OCI-LY3 (cell line): ENCODE results near the gene C10orf95.

Experiments used
- H2AFZ ChIP-seq: fragments of 200-600, 300-600 bp; shearing (Covaris generic); 2 replicates; pipeline ENCODE4 v1.6.0; 2014; ENCODE audit warnings: antibody characterized with exemption, low read depth, low read length
- H3K27ac ChIP-seq: fragments of 200-600, 300-600 bp; sonication (generic); 2 replicates; pipeline ENCODE4 v1.5.1; 2014; ENCODE audit warnings: mild to moderate bottlenecking, low read length, moderate library complexity, mixed read lengths
- H3K27me3 ChIP-seq: fragments of 200-600, 300-600 bp; sonication (generic); 2 replicates; pipeline ENCODE4 v1.6.1; 2014; ENCODE audit warnings: low read depth, low read length, mixed read lengths
- H3K36me3 ChIP-seq: fragments of 200-600, 300-600 bp; sonication (generic); replicated peaks from 2 replicates; pipeline ENCODE3; 2014; ENCODE audit warnings: low read depth, low read length, mixed read lengths
- H3K4me1 ChIP-seq: fragments of 300-600, 200-600 bp; sonication (generic); 2 replicates; pipeline ENCODE4 v1.6.1; 2014; ENCODE audit warnings: low read length, mixed read lengths
- H3K4me2 ChIP-seq: fragments of 200-600, 300-600 bp; sonication (generic); 2 replicates; pipeline ENCODE4 v1.6.1; 2014; ENCODE audit warnings: low read length, mixed read lengths
- H3K4me3 ChIP-seq: fragments of 300-600, 200-600 bp; sonication (generic); 2 replicates; pipeline ENCODE4 v1.5.1; 2014; ENCODE audit warnings: antibody characterized with exemption, mild to moderate bottlenecking, low read length, moderate library complexity
- H3K79me2 ChIP-seq: fragments of 300-600, 200-600 bp; shearing (Covaris generic); 2 replicates; pipeline ENCODE4 v1.6.1; 2014; ENCODE audit warnings: mild to moderate bottlenecking, low read length, mixed read lengths
- H3K9ac ChIP-seq: fragments of 300-600, 200-600 bp; shearing (Covaris generic); 2 replicates; pipeline ENCODE4 v1.6.0; 2014; ENCODE audit warnings: mild to moderate bottlenecking, low read length, moderate library complexity
- H3K9me3 ChIP-seq: fragments of 200-600, 300-600 bp; shearing (Covaris generic); 2 replicates; pipeline ENCODE4 v1.6.1; 2014; ENCODE audit warnings: low read length, mixed read lengths; ENCODE audit not compliant: insufficient read depth
- H4K20me1 ChIP-seq: fragments of 200-600, 300-600 bp; sonication (generic); 2 replicates; pipeline ENCODE4 v1.6.1; 2016; ENCODE audit warnings: low read length, mixed read lengths; ENCODE audit not compliant: insufficient read depth
- EZH2phosphoT487 ChIP-seq: fragments of 200-600 bp; shearing (Covaris generic); IDR thresholded peaks from 2 replicates; pipeline ENCODE4 v1.6.1; 2018; ENCODE audit warnings: antibody characterized with exemption, mixed run types, low read depth
- TF ChIP-seq, protein P1 (sequence below): fragments of 200-600, 300-600 bp; sonication (generic); IDR thresholded peaks from 2 replicates; pipeline ENCODE4 v1.5.1; 2014; ENCODE audit warnings: antibody characterized with exemption, low read length, low read depth

The C10orf95 gene

DNA sequence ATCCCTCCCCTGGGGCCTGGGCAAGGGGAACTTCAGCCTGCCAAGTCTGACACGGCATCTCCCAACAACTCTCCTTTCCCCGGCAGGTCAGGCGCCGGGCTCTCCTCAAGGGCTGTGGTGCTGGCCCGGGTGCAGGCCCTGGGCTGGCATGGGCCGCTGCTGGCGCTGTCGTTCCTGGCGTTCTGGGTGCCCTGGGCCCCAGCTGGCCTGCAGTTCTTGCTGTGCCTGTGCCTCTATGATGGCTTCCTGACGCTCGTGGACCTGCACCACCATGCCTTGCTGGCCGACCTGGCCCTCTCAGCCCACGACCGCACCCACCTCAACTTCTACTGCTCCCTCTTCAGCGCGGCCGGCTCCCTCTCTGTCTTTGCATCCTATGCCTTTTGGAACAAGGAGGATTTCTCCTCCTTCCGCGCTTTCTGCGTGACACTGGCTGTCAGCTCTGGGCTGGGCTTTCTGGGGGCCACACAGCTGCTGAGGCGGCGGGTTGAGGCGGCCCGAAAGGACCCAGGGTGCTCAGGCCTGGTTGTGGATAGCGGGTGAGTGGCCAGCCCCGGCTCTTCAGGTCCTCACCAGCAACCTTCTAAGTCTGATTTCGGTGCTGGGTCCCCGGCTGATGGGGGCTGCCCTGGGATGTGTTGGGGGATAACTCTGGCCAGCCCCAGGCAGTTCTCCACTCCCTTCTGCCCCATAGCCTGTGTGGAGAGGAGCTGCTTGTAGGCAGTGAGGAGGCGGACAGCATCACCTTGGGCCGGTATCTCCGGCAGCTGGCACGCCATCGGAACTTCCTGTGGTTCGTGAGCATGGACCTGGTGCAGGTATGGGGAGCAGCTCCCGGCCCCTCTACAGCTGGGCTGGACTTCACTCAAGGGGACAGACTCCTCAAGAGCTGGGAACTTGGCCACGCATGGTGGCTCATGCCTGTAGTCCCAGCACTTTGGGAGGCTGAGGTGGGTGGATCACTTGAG lies 19.5 kb upstream of the C10orf95 start:
- Histone ChIP-seq H3K9me3 (no peaks in the 10 kb centered on the region), H3K9ac (no peak overlapping the region), H3K27ac (no peak overlapping the region), H3K36me3 (no peaks in the 10 kb centered on the region), H2AFZ (no peak overlapping the region), H3K4me3 (no peak overlapping the region), H3K4me2 (no peak overlapping the region), H3K27me3 (no peaks in the 10 kb centered on the region), H3K79me2 (no peaks in the 10 kb centered on the region), H4K20me1 (no peaks in the 10 kb centered on the region), H3K4me1 (no peaks in the 10 kb centered on the region)
- TF ChIP-seq, protein P1, sequence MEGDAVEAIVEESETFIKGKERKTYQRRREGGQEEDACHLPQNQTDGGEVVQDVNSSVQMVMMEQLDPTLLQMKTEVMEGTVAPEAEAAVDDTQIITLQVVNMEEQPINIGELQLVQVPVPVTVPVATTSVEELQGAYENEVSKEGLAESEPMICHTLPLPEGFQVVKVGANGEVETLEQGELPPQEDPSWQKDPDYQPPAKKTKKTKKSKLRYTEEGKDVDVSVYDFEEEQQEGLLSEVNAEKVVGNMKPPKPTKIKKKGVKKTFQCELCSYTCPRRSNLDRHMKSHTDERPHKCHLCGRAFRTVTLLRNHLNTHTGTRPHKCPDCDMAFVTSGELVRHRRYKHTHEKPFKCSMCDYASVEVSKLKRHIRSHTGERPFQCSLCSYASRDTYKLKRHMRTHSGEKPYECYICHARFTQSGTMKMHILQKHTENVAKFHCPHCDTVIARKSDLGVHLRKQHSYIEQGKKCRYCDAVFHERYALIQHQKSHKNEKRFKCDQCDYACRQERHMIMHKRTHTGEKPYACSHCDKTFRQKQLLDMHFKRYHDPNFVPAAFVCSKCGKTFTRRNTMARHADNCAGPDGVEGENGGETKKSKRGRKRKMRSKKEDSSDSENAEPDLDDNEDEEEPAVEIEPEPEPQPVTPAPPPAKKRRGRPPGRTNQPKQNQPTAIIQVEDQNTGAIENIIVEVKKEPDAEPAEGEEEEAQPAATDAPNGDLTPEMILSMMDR = no peak
- TF ChIP-seq EZH2phosphoT487 = no peak

DNA sequence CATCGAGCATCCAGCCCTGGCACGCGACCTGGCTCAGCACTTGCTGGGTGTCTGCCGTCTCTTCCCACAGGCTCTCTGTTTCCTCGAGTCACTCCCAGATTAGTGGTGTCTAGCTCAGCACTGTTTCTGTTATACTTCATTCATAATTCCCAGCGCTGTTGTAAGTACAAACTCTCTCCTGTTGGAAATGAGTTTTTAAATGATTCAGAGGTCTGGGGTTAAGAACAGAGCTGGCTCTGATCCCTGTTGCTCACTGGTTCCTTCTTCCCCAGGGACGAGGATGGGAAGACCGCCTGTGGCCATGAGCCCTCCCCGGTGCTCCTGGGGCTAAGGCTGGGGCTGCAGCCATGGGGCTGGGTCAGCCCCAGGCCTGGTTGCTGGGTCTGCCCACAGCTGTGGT lies 17.3 kb upstream of the C10orf95 start:
- H4K20me1 ChIP-seq = no peaks in the 10 kb centered on the region
- TF ChIP-seq, protein P1 = no peak
- no peak for TF ChIP-seq EZH2phosphoT487
- no peaks in the 10 kb centered on the region for H3K4me1 ChIP-seq
- H2AFZ ChIP-seq = no peak overlapping the region
- no peaks in the 10 kb centered on the region for H3K9me3 ChIP-seq
- H3K4me3 ChIP-seq = no peak overlapping the region
- no peak overlapping the region for H3K4me2 ChIP-seq
- H3K9ac ChIP-seq = no peak overlapping the region
- H3K27ac ChIP-seq = no peak overlapping the region
- no peaks in the 10 kb centered on the region for H3K27me3 ChIP-seq
- peaks cover 3% of the 10 kb centered on the region; the same call in 1 of the 2 replicates for H3K79me2 ChIP-seq
- H3K36me3 ChIP-seq = no peaks in the 10 kb centered on the region

DNA sequence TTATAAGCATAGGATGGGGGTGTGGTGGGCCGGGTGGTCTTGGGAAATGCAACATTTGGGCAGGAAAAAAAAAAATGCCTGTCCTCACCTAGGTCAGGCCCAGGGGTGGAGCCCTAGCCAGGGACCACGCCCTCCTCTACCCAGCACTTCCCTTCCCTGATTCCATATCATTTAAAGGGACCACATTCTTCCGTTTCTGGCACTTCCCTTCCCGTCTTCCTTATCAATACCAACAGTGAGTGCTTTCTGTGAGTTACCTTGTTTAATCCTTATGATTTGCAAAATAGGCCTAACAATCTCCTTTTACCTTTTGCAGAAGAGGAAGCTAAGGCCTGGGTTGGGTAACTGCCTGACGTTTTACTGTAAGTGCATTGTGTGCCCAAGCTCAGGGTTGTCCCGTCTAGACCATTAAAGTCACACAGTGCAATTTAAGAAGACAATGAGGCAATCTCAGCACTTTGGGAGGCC lies 16.7 kb upstream of the C10orf95 start:
- no peaks in the 10 kb centered on the region for H3K9me3 ChIP-seq
- no peaks in the 10 kb centered on the region for H3K27me3 ChIP-seq
- H3K27ac ChIP-seq = no peak overlapping the region
- H4K20me1 ChIP-seq = no peaks in the 10 kb centered on the region
- no peak overlapping the region for H2AFZ ChIP-seq
- no peak overlapping the region for H3K4me2 ChIP-seq
- TF ChIP-seq, protein P1 = no peak
- no peak for TF ChIP-seq EZH2phosphoT487
- no peaks in the 10 kb centered on the region for H3K36me3 ChIP-seq
- no peaks in the 10 kb centered on the region for H3K4me1 ChIP-seq
- peaks cover 9% of the 10 kb centered on the region for H3K79me2 ChIP-seq
- no peak overlapping the region for H3K9ac ChIP-seq
- no peak overlapping the region for H3K4me3 ChIP-seq

DNA sequence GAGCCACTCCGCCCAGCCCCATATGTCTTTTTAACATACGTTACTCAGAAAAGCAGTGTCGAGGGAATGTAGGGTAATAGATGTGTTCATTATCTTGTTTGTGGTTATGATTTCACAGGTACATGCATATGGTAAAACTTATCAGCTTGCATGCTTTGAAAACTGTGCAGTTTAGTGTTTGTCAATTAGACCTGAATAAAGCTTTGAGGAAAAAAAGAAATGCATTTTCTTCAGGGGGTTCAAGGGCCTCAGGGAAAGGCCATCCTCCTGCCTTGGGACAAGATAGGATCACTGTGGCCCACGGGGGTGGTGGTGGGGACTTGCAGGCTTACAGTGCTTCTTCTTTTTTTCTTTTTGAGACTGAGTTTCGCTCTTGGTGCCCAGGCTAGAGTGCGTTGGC lies 16.0 kb upstream of the C10orf95 start:
- TF ChIP-seq, protein P1 = no peak
- TF ChIP-seq EZH2phosphoT487 = no peak
- H3K9ac ChIP-seq = no peak overlapping the region
- peaks cover 6% of the 10 kb centered on the region for H3K4me1 ChIP-seq
- H3K4me3 ChIP-seq = no peak overlapping the region
- H3K79me2 ChIP-seq = peaks cover 14% of the 10 kb centered on the region
- no peaks in the 10 kb centered on the region for H3K9me3 ChIP-seq
- H3K36me3 ChIP-seq = no peaks in the 10 kb centered on the region
- no peak overlapping the region for H3K27ac ChIP-seq
- no peaks in the 10 kb centered on the region for H3K27me3 ChIP-seq
- no peaks in the 10 kb centered on the region for H4K20me1 ChIP-seq
- H3K4me2 ChIP-seq = no peak overlapping the region
- no peak overlapping the region for H2AFZ ChIP-seq
